Measurements from ENCODE around the gene CSTF2.

DNA sequence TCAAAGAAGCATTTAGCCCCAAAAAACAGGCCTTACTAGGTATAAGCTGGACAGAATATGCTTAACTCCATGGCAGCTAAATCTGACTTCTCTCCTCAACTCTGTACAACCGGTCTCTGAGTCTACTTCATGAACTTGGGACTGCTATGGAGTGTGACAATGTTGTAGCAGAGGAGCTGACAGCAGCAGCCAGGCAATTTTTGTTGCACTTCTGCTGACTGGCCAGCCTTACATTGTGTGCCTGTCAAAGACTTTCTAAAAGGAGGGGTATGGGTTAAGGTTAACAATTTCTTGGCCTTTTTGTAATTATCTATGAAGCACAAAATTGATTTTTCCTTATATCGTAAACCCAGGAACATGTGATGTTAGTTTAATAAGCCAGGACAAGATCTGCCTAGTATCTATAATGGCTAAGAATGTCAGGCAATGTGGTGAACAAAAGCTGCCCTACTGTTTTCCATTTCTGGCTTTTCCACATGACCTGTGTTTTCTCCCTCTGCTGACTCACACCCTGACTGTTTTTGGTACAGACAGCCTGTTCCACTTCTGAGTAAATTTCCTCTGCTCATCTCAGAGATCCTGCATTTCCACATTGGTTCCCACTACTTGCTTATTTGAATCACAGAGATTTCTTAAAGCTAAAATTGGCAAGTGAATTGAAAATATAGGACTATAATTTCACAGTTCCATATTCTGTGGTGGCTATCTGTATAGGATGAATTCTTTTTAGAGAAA lies 44.6 kb downstream of the CSTF2 start:
- no peak for TF ChIP-seq POLR2A (IDR thresholded peaks at IDR 0.05; ENCODE audit: low read depth, low read length)
- no peak for TF ChIP-seq POLR2AphosphoS5 (IDR thresholded peaks at IDR 0.05; ENCODE audit: low read depth, low read length)
- no peak for TF ChIP-seq TAF1 (IDR thresholded peaks at IDR 0.05; ENCODE audit: borderline replicate concordance, low read depth, low read length)

Data from GM12892 (cell line).